K562 (cell line): ENCODE measurements around the gene RHOC. TPM values are rescaled to one million over a fixed set of nuclear protein-coding genes. Genes with fewer than 3 reads are reported as not detected.

Experiments
- AFF4 ChIP-seq: sonication (generic); formaldehyde crosslinking; IDR thresholded peaks from 2 replicates; pipeline ENCODE4 v1.8.0; 2023; ENCODE audit warnings: mild to moderate bottlenecking, missing genetic modification reagents
- CREB3 ChIP-seq: fragments of 450-650 bp; conservative IDR thresholded peaks from 2 replicates; pipeline ENCODE4 v1.6.1; 2016; ENCODE audit warnings: missing genetic modification characterization, low read depth, mild to moderate bottlenecking, missing compliant biosample characterization, moderate library complexity
- CTBP1 ChIP-seq: fragments of 450-650 bp; IDR thresholded peaks from 2 replicates; pipeline ENCODE4 v1.6.1; 2016; ENCODE audit warnings: borderline replicate concordance
- ETV5 ChIP-seq: sonication (generic); formaldehyde crosslinking; IDR thresholded peaks from 2 replicates; pipeline ENCODE4 v1.4.0; 2020; ENCODE audit warnings: low read depth, mild to moderate bottlenecking, missing genetic modification reagents
- HDAC1 ChIP-seq, 2 experiments: fragments of 450-650 bp; IDR thresholded peaks; 2 replicates each; pipeline ENCODE4 v1.6.1; 2016 to 2017; ENCODE audit warnings: inconsistent platforms in 1 of 2, mild to moderate bottlenecking in 1 of 2, moderate library complexity in 1 of 2
- HDAC2 ChIP-seq: fragments of 450-650 bp; IDR thresholded peaks from 2 replicates; pipeline ENCODE4 v1.6.1; 2016; ENCODE audit warnings: mild to moderate bottlenecking
- JUND ChIP-seq, 2 experiments: IDR thresholded peaks; 2 replicates in 1 of 2; 3 replicates in 1 of 2; pipeline ENCODE4 v1.6.1; 2011; ENCODE audit warnings: borderline replicate concordance in 2 of 2, low read depth in 2 of 2, low read length in 2 of 2, improper control_type of control experiment in 1 of 2, missing biosample characterization in 1 of 2, missing genetic modification characterization in 1 of 2, missing genetic modification reagents in 1 of 2
- MEF2A ChIP-seq: IDR thresholded peaks from 2 replicates; pipeline ENCODE4 v1.6.1; 2011; ENCODE audit warnings: low read depth, mild to moderate bottlenecking, low read length, moderate library complexity; ENCODE audit not compliant: control insufficient read depth
- NEUROD1 ChIP-seq: fragments of 150-350 bp; IDR thresholded peaks from 2 replicates; pipeline ENCODE4 v1.6.1; 2014; ENCODE audit warnings: borderline replicate concordance, low read length, low read depth; ENCODE audit not compliant: partially characterized antibody
- SMC3 ChIP-seq: conservative IDR thresholded peaks from 2 replicates; pipeline ENCODE4 v1.6.1; 2011; ENCODE audit warnings: low read depth, low read length, improper control_type of control experiment; ENCODE audit not compliant: insufficient read depth
- SOX6 ChIP-seq: fragments of 450-650 bp; IDR thresholded peaks from 2 replicates; pipeline ENCODE4 v1.6.1; 2014; ENCODE audit warnings: mild to moderate bottlenecking
- SRSF9 ChIP-seq: fragments of 200-400 bp; formaldehyde crosslinking; IDR thresholded peaks from 2 replicates; pipeline ENCODE4 v1.6.1; 2017; ENCODE audit warnings: low read depth, low read length, borderline replicate concordance
- USF2 ChIP-seq: sonication (generic); formaldehyde crosslinking; IDR thresholded peaks from 2 replicates; pipeline ENCODE4 v1.5.0; 2020; ENCODE audit warnings: missing genetic modification reagents
- ZNF384 ChIP-seq: IDR thresholded peaks from 2 replicates; pipeline ENCODE4 v1.6.1; 2012; ENCODE audit warnings: low read depth, low read length, improper control_type of control experiment
- ZNF592 ChIP-seq: fragments of 450-650 bp; IDR thresholded peaks from 2 replicates; pipeline ENCODE4 v1.6.1; 2017; ENCODE audit warnings: antibody characterized with exemption, mild to moderate bottlenecking
- ZNF766 ChIP-seq: fragments of 200-800 bp; sonication (Bioruptor generic); conservative IDR thresholded peaks from 2 replicates; pipeline ENCODE4 v1.6.1; 2016; ENCODE audit warnings: missing genetic modification characterization, missing compliant biosample characterization
- polyA plus RNA-seq, 8 experiments: library from polyadenylated mRNA; depleted of rRNA in 4 of 8; stranded (reverse) in 5 of 8; unstranded in 3 of 8; fragments of >200 nt; fragmentation: Nextera tagmentation in 2 of 8; fragmentation: Illumina TruSeq in 1 of 8; extraction: Ambion mirVana in 2 of 8; extraction: Trizol in 1 of 8; gene quantifications; 2 replicates each; pipeline versions ENCODE4 v1.2.1 to v1.2.3, GENCODE V29; 2011 to 2014; ENCODE audit warnings: inconsistent platforms in 1 of 8, missing spikeins in 1 of 8
- total RNA-seq, 7 experiments: library from RNA; depleted of rRNA in 6 of 7; stranded (reverse); fragments of >200 nt in 6 of 7; fragmentation: Illumina TruSeq in 2 of 7; extraction: Trizol in 2 of 7; gene quantifications; 2 replicates each; pipeline versions ENCODE4 v1.2.1 to v1.2.3, GENCODE V29; 2011 to 2021; ENCODE audit warnings: low replicate concordance in 1 of 7

Gene RHOC
- total and polyA plus RNA-seq, 9 of the 15 experiments (the other 6 are each of a cell fraction or from before 2014, with no cell fraction given), result 35.2 to 364 (median 204) TPM

GRCh38 chr1:112696578-112697314, 10.2 kb downstream of the RHOC start (continued):
- 0 out of 2 replicates have a peak, but pooled peaks have one; percentile 31 for TF ChIP-seq HDAC2
- 0 out of 2 replicates have a peak, but pooled peaks have one; percentile 14 for TF ChIP-seq CREB3 (tag)
- TF ChIP-seq ETV5 (CRISPR knock-in tag), result peak; percentile 57; the same call in 1 of the 2 replicates
- no peak for TF ChIP-seq SRSF9
- TF ChIP-seq ZNF592, result peak; percentile 37; the same call in 1 of the 2 replicates
- no peak for TF ChIP-seq SMC3
- peak; percentile 86; the same call in 1 of the 2 replicates for TF ChIP-seq CTBP1
- no peak for TF ChIP-seq MEF2A
- TF ChIP-seq ZNF766 (CRISPR knock-in tag), result peak; percentile 54; the same call in 1 of the 2 replicates
- TF ChIP-seq HDAC1 (IDR thresholded peaks at IDR 0.05), result peak in 1 of 2 experiments; percentile 35; a peak in 1 of 4 replicates
- peak; percentile 34; the same call in 1 of the 2 replicates for TF ChIP-seq SOX6
- TF ChIP-seq USF2 (CRISPR knock-in tag), result no peak
- peak; percentile 27; the same call in 1 of the 2 replicates for TF ChIP-seq JUND (IDR thresholded peaks at IDR 0.05; ENCODE audit: borderline replicate concordance, low read depth, low read length)
- peak; percentile 34; the same call in 1 of the 3 replicates for TF ChIP-seq JUND (tag; IDR thresholded peaks at IDR 0.05; ENCODE audit: borderline replicate concordance, low read depth, low read length)
- TF ChIP-seq NEUROD1, result no peak
- TF ChIP-seq AFF4 (CRISPR knock-in tag), result no peak
- no peak for TF ChIP-seq ZNF384
